NK-92 treated with Interleukin-12 subunit alpha and Interleukin-12 subunit beta, amount 100 ng/mL, for 24 hours (cell line): ENCODE data around the gene LBX2.

Experiments
- DNase-seq: peaks from one replicate; lab custom pipeline; 2025; lab: John Stamatoyannopoulos, UW

The LBX2 gene

GRCh38 chr2:74457129-74457548 lies 42.3 kb downstream of the LBX2 start:
- no peak for DNase-seq

- peak; percentile 95 for DNase-seq
Measured at GRCh38 chr2:74454654-74455511, 44.5 kb downstream of the LBX2 start, which contains the start of gene INO80B. INO80B (plus strand) TSS chr2:74455087; CDS start chr2:74455117, 30 bp downstream.

- DNase-seq: no peak
Measured at GRCh38 chr2:74450570-74451190, 48.7 kb downstream of the LBX2 start.

- no peak for DNase-seq
Measured at GRCh38 chr2:74448771-74449170, 50.6 kb downstream of the LBX2 start.
